ENCODE results near the gene KPNA5.
A peak's percentile ranks its signal among the peaks of the same experiment; 100 is the strongest.

The KPNA5 gene

DNA sequence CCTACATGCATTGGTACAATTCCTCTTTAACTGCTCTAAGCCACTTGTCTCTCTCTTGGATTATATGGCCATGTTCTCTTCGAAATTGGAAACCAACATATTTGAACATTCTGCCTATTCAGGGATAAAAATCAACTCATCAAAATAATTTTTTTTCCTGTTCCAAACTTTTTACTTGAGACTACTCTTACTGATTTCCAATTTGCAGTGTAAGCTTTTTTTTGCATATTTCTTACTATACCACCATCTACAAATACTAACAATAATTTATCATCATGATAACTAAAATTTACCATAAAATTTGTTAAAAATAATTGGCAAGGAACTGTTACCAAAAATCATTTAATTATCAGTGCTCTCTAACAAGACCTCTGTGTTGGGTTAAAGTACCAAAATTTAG, 91.4 kb downstream of the KPNA5 start:
- Histone ChIP-seq H3K27ac (no peak overlapping the region), H2AFZ (ENCODE audit: low read depth) (no peak overlapping the region), H3K4me1 (ENCODE audit: low read depth, poor library complexity, severe bottlenecking) (no peaks in the 10 kb centered on the region), H3K9ac (no peak overlapping the region), H3K27me3 (ENCODE audit: insufficient read depth, low read depth) (no peaks in the 10 kb centered on the region), H3K79me2 (ENCODE audit: insufficient read depth, low read depth) (no peaks in the 10 kb centered on the region), H3K4me3 (IDR thresholded peaks at IDR 0.05; ENCODE audit: insufficient read depth, low read depth, low read length) (no peak overlapping the region), H3K4me2 (no peak overlapping the region), H4K20me1 (ENCODE audit: insufficient read depth) (no peaks in the 10 kb centered on the region), H3K36me3 (ENCODE audit: insufficient read depth) (no peaks in the 10 kb centered on the region)
- TF ChIP-seq, protein P1, sequence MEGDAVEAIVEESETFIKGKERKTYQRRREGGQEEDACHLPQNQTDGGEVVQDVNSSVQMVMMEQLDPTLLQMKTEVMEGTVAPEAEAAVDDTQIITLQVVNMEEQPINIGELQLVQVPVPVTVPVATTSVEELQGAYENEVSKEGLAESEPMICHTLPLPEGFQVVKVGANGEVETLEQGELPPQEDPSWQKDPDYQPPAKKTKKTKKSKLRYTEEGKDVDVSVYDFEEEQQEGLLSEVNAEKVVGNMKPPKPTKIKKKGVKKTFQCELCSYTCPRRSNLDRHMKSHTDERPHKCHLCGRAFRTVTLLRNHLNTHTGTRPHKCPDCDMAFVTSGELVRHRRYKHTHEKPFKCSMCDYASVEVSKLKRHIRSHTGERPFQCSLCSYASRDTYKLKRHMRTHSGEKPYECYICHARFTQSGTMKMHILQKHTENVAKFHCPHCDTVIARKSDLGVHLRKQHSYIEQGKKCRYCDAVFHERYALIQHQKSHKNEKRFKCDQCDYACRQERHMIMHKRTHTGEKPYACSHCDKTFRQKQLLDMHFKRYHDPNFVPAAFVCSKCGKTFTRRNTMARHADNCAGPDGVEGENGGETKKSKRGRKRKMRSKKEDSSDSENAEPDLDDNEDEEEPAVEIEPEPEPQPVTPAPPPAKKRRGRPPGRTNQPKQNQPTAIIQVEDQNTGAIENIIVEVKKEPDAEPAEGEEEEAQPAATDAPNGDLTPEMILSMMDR (conservative IDR thresholded peaks at IDR 0.05; ENCODE audit: low read depth, low read length): no peak

DNA sequence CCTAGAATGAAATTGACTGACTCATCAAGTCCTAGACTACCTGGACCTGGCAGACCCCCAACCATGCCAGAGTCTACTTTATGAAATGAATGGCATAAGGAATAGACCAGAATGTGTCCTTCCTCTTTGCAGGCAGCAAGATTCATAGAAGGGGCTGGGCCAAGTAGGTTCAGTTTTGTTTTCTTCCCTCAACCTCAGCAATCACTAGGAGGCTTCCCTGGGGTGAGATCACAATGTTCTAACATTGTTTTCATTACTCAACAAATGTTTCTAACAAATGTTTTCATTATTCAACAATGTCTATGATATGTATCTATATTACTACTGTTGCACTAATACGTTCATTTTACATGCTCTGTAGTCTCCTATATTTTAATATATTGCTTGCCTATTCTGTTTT, 92.9 kb downstream of the KPNA5 start:
- H3K9ac ChIP-seq: no peak overlapping the region
- H4K20me1 ChIP-seq (ENCODE audit: insufficient read depth): no peaks in the 10 kb centered on the region
- no peaks in the 10 kb centered on the region for H3K79me2 ChIP-seq (ENCODE audit: insufficient read depth, low read depth)
- TF ChIP-seq, protein P1 (conservative IDR thresholded peaks at IDR 0.05; ENCODE audit: low read depth, low read length): no peak
- H3K4me2 ChIP-seq: no peak overlapping the region
- H3K36me3 ChIP-seq (ENCODE audit: insufficient read depth): no peaks in the 10 kb centered on the region
- H3K27ac ChIP-seq: no peak overlapping the region
- no peaks in the 10 kb centered on the region for H3K4me1 ChIP-seq (ENCODE audit: low read depth, poor library complexity, severe bottlenecking)
- H3K4me3 ChIP-seq (IDR thresholded peaks at IDR 0.05; ENCODE audit: insufficient read depth, low read depth, low read length): no peak overlapping the region
- no peak overlapping the region for H2AFZ ChIP-seq (ENCODE audit: low read depth)
- H3K27me3 ChIP-seq (ENCODE audit: insufficient read depth, low read depth): no peaks in the 10 kb centered on the region

DNA sequence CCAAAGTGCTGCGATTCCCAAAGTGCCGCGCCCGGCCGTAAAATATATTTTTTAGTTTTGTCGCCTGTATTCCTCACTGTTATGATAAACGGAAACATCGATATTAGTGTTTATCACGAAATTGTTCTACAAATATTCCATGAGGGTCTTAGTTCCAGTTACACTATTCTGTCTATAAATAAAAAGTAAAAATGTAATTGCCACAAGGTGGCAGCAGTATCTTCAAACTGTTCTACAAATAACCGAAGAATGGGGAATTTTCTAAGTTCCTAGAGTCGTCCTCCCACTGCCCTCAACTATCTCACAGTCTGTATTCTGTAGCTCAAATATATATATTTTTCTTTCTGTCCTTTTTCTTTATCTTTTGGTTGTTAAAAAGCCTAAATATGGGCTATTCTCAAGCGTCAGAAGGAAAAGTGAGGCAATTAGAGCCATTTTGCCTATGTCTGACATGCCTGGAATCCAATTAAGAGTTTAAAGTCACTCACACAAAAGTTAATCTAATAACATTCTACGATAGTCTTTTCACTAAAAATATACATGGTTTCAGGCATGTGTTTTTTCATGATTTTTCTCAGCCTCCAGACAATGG, 98.7 kb downstream of the KPNA5 start:
- Histone ChIP-seq H3K4me3 (IDR thresholded peaks at IDR 0.05; ENCODE audit: insufficient read depth, low read depth, low read length) (no peak overlapping the region), H3K27ac (no peak overlapping the region), H3K27me3 (ENCODE audit: insufficient read depth, low read depth) (no peaks in the 10 kb centered on the region), H3K36me3 (ENCODE audit: insufficient read depth) (no peaks in the 10 kb centered on the region), H4K20me1 (ENCODE audit: insufficient read depth) (no peaks in the 10 kb centered on the region), H2AFZ (ENCODE audit: low read depth) (no peak overlapping the region), H3K9ac (no peak overlapping the region), H3K79me2 (ENCODE audit: insufficient read depth, low read depth) (no peaks in the 10 kb centered on the region), H3K4me1 (ENCODE audit: low read depth, poor library complexity, severe bottlenecking) (no peaks in the 10 kb centered on the region), H3K4me2 (no peak overlapping the region)
- TF ChIP-seq, protein P1 (conservative IDR thresholded peaks at IDR 0.05; ENCODE audit: low read depth, low read length): peak; percentile 61

DNA sequence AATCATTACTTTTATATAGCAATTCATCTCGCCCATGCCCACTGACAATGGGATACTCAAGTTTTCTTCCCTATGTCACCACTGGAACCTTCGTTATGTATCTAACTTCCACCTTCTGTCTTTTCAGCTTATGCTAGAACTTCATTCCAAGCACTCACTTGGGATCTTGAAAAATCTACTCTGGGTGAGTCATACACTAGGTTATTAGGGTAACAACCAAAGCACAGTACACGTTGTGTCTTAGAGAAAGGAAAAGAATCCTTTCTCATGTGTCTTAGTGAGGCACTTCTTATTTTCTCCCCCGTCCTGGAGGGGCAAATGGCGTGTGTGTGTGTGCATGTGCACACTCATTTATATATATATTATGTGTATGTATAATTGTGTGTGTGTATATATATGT, 102.8 kb downstream of the KPNA5 start:
- H3K4me2 ChIP-seq: no peak overlapping the region
- H3K27ac ChIP-seq: no peak overlapping the region
- no peaks in the 10 kb centered on the region for H3K79me2 ChIP-seq (ENCODE audit: insufficient read depth, low read depth)
- TF ChIP-seq, protein P1 (conservative IDR thresholded peaks at IDR 0.05; ENCODE audit: low read depth, low read length): no peak
- no peak overlapping the region for H2AFZ ChIP-seq (ENCODE audit: low read depth)
- H4K20me1 ChIP-seq (ENCODE audit: insufficient read depth): no peaks in the 10 kb centered on the region
- no peaks in the 10 kb centered on the region for H3K36me3 ChIP-seq (ENCODE audit: insufficient read depth)
- no peak overlapping the region for H3K9ac ChIP-seq
- no peaks in the 10 kb centered on the region for H3K4me1 ChIP-seq (ENCODE audit: low read depth, poor library complexity, severe bottlenecking)
- no peaks in the 10 kb centered on the region for H3K27me3 ChIP-seq (ENCODE audit: insufficient read depth, low read depth)
- H3K4me3 ChIP-seq (IDR thresholded peaks at IDR 0.05; ENCODE audit: insufficient read depth, low read depth, low read length): no peak overlapping the region

All from KMS-11 (cell line).